H1 (cell line): ENCODE data around the gene DDX31. TPM values are rescaled to one million over a fixed set of nuclear protein-coding genes. Genes with fewer than 3 reads are reported as not detected.
"Not testable (repeated sequence)": the region's sequence is repeated elsewhere in the genome, so short reads cannot be mapped to it uniquely, and the experiment has no call there.

Experiments used
- CTCF ChIA-PET: fragments of 300-600 bp; sonication (Branson Sonifier 250); formaldehyde crosslinking; loops from one replicate; lab custom pipeline; 2021; ENCODE audit not compliant: partially characterized antibody; lab: Charles Lee
- POLR2A ChIA-PET: fragments of 300-600 bp; sonication (Branson Sonifier 250); formaldehyde crosslinking; loops from one replicate; lab custom pipeline; 2021; ENCODE audit warnings: inconsistent platforms; ENCODE audit not compliant: partially characterized antibody; lab: Charles Lee
- DNase-seq, 2 experiments: peaks; one replicate each; pipeline versions ENCODE4 v3.0.0 to v3.0.0-alpha.2; 2010 to 2022; ENCODE audit warnings: low spot score in 2 of 2, low read depth in 1 of 2, mixed read lengths in 1 of 2
- FAIRE-seq: peaks from 2 replicates; lab custom pipeline; 2011; peaks lifted over from hg19 to GRCh38; lab: Jason Lieb, UNC
- H2AFZ ChIP-seq: 2 replicates; pipeline ENCODE4 v1.8.1; 2012; ENCODE audit warnings: low read length, inconsistent platforms
- H2AK5ac ChIP-seq: 2 replicates; pipeline ENCODE4 v1.6.1; 2013; ENCODE audit warnings: low read depth, low read length
- H2BK120ac ChIP-seq: replicated peaks from 2 replicates; pipeline ENCODE3; 2013; ENCODE audit warnings: low read depth, low read length, inconsistent platforms
- H2BK12ac ChIP-seq: 2 replicates; pipeline ENCODE4 v1.6.1; 2013; ENCODE audit warnings: low read depth, low read length
- H2BK15ac ChIP-seq: 2 replicates; pipeline ENCODE4 v1.6.1; 2013; ENCODE audit warnings: low read length
- H2BK20ac ChIP-seq: 2 replicates; pipeline ENCODE4 v1.6.1; 2013; ENCODE audit warnings: low read length
- H2BK5ac ChIP-seq: 2 replicates; pipeline ENCODE4 v1.6.1; 2013; ENCODE audit warnings: low read depth, low read length
- H3K14ac ChIP-seq: 2 replicates; pipeline ENCODE4 v1.6.1; 2013; ENCODE audit warnings: inconsistent platforms; ENCODE audit not compliant: insufficient read length
- H3K18ac ChIP-seq: 2 replicates; pipeline ENCODE4 v1.6.1; 2013; ENCODE audit warnings: low read length; ENCODE audit errors: extremely low read depth
- H3K23ac ChIP-seq: 2 replicates; pipeline ENCODE4 v1.6.1; 2013; ENCODE audit warnings: inconsistent platforms; ENCODE audit not compliant: insufficient read length
- H3K23me2 ChIP-seq: 2 replicates; pipeline ENCODE4 v1.6.1; 2013; ENCODE audit warnings: low read depth, low read length
- H3K27ac ChIP-seq: 2 replicates; pipeline ENCODE4 v1.6.1; 2011; ENCODE audit warnings: low read depth, low read length, inconsistent platforms
- H3K27me3 ChIP-seq, 4 experiments: replicated peaks in 1 of 4; 1 replicate in 1 of 4; 2 replicates in 3 of 4; pipeline versions ENCODE4 v1.6.1 to v1.8.1; 2011 to 2013; ENCODE audit warnings: low read length in 3 of 4, mild to moderate bottlenecking in 3 of 4, inconsistent platforms in 2 of 4, mixed read lengths in 2 of 4, moderate library complexity in 1 of 4; ENCODE audit not compliant: control insufficient read depth in 3 of 4, insufficient read depth in 3 of 4; ENCODE audit errors: extremely low read depth in 1 of 4
- H3K36me3 ChIP-seq, 4 experiments: 2 replicates each; pipeline versions ENCODE4 v1.6.1 to v1.8.1; 2011 to 2013; ENCODE audit warnings: mild to moderate bottlenecking in 4 of 4, low read length in 3 of 4, moderate library complexity in 2 of 4, control low read depth in 1 of 4, inconsistent platforms in 1 of 4; ENCODE audit not compliant: insufficient read depth in 4 of 4, control insufficient read depth in 2 of 4
- H3K4ac ChIP-seq: replicated peaks from 2 replicates; pipeline ENCODE3; 2013; ENCODE audit warnings: low read length, low read depth, mixed read lengths, inconsistent platforms; ENCODE audit not compliant: insufficient read length
- H3K4me1 ChIP-seq, 4 experiments: replicated peaks in 1 of 4; 1 replicate in 1 of 4; 2 replicates in 3 of 4; pipeline versions ENCODE4 v1.6.1 to v1.8.1; 2011 to 2013; ENCODE audit warnings: low read length in 3 of 4, inconsistent platforms in 2 of 4, mixed read lengths in 1 of 4; ENCODE audit not compliant: insufficient read depth in 4 of 4, control insufficient read depth in 3 of 4
- H3K4me2 ChIP-seq, 2 experiments: 2 replicates each; pipeline versions ENCODE4 v1.6.1 to v1.8.1; 2011 to 2013; ENCODE audit warnings: low read depth in 2 of 2, low read length in 2 of 2, control low read depth in 1 of 2, inconsistent platforms in 1 of 2, mild to moderate bottlenecking in 1 of 2; ENCODE audit not compliant: insufficient read depth in 1 of 2
- H3K4me3 ChIP-seq, 4 experiments: fragments of 200-600, 300-600 bp in 1 of 4; sonication (generic), shearing (Covaris generic), sonication (Bioruptor Twin) in 1 of 4; 2 replicates each; pipeline versions ENCODE4 v1.5.1 to v1.8.1; 2011 to 2016; ENCODE audit warnings: low read length in 4 of 4, low read depth in 3 of 4, control low read depth in 2 of 4, inconsistent platforms in 2 of 4, mild to moderate bottlenecking in 2 of 4, mixed read lengths in 1 of 4, moderate library complexity in 1 of 4; ENCODE audit not compliant: insufficient read depth in 2 of 4; ENCODE audit errors: extremely low read depth in 1 of 4
- H3K56ac ChIP-seq: replicated peaks from 2 replicates; pipeline ENCODE3; 2013; ENCODE audit warnings: low read depth, mild to moderate bottlenecking, mixed read lengths, low read length, inconsistent platforms; ENCODE audit not compliant: insufficient read length
- H3K79me1 ChIP-seq: 2 replicates; pipeline ENCODE4 v1.6.1; 2013; ENCODE audit warnings: low read depth, low read length, control low read depth
- H3K79me2 ChIP-seq, 2 experiments: 2 replicates each; pipeline versions ENCODE4 v1.6.1 to v1.8.1; 2012 to 2013; ENCODE audit warnings: low read length in 2 of 2, mild to moderate bottlenecking in 2 of 2, inconsistent platforms in 1 of 2; ENCODE audit not compliant: insufficient read depth in 2 of 2, control insufficient read depth in 1 of 2
- H3K9ac ChIP-seq, 4 experiments: replicated peaks in 1 of 4; 1 replicate in 1 of 4; 2 replicates in 3 of 4; pipeline versions ENCODE4 v1.6.1 to v1.8.1; 2011 to 2013; ENCODE audit warnings: low read depth in 3 of 4, low read length in 3 of 4, control low read depth in 2 of 4, mild to moderate bottlenecking in 2 of 4, moderate library complexity in 2 of 4, inconsistent platforms in 1 of 4; ENCODE audit errors: extremely low read depth in 1 of 4
- H3K9me3 ChIP-seq, 2 experiments: 2 replicates each; pipeline versions ENCODE4 v1.6.1 to v1.8.1; 2012 to 2013; ENCODE audit warnings: mild to moderate bottlenecking in 2 of 2, moderate library complexity in 2 of 2, control low read depth in 1 of 2, inconsistent platforms in 1 of 2, low read depth in 1 of 2, low read length in 1 of 2, mixed read lengths in 1 of 2; ENCODE audit not compliant: insufficient read depth in 2 of 2
- H4K20me1 ChIP-seq, 2 experiments: replicated peaks in 1 of 2; 2 replicates each; pipeline versions ENCODE3 to v1.8.1; 2011 to 2013; ENCODE audit warnings: inconsistent platforms in 2 of 2, low read length in 2 of 2, mild to moderate bottlenecking in 1 of 2; ENCODE audit not compliant: insufficient read depth in 2 of 2, control insufficient read depth in 1 of 2
- H4K5ac ChIP-seq: 2 replicates; pipeline ENCODE4 v1.6.1; 2013; ENCODE audit warnings: low read length, low read depth, mixed read lengths, inconsistent platforms; ENCODE audit not compliant: insufficient read length
- H4K8ac ChIP-seq: 2 replicates; pipeline ENCODE4 v1.8.0; 2013; ENCODE audit warnings: mild to moderate bottlenecking, moderate library complexity, low read length, inconsistent platforms; ENCODE audit not compliant: insufficient read depth; ENCODE audit errors: extremely low read depth
- H4K91ac ChIP-seq: replicated peaks from 2 replicates; pipeline ENCODE3; 2013; ENCODE audit warnings: low read length, mixed read lengths, inconsistent platforms; ENCODE audit not compliant: insufficient read length
- CTCF ChIP-seq, 3 experiments: IDR thresholded peaks; 1 replicate in 2 of 3; 2 replicates in 1 of 3; pipeline versions ENCODE4 v1.5.1 to v1.6.1; 2011; ENCODE audit warnings: low read length in 3 of 3, mild to moderate bottlenecking in 3 of 3, inconsistent platforms in 2 of 3, low read depth in 1 of 3, moderate library complexity in 1 of 3; ENCODE audit not compliant: insufficient read depth in 1 of 3; ENCODE audit errors: control extremely low read depth in 1 of 3
- WGBS, 2 experiments: shearing (Covaris generic) in 1 of 2; methylation state at CpG; one replicate each; pipeline versions ENCODE4 v1.1.6 to v1.1.7; 2013 to 2015; ENCODE audit warnings: low lambda C conversion rate in 2 of 2, mixed read lengths in 2 of 2, inconsistent platforms in 1 of 2, low coverage in 1 of 2, missing lambda C conversion rate in 1 of 2; ENCODE audit not compliant: insufficient replicate concordance in 2 of 2, insufficient coverage in 1 of 2, insufficient read length in 1 of 2; ENCODE audit errors: extremely low coverage in 1 of 2, missing lambda C conversion rate in 1 of 2; 5-methylcytosine and 5-hydroxymethylcytosine counted together
- polyA plus RNA-seq, 7 experiments: library from polyadenylated mRNA; depleted of rRNA in 3 of 7; stranded (reverse) in 5 of 7; unstranded in 2 of 7; fragments of >200 nt in 5 of 7; fragments of 200-250 nt in 2 of 7; gene quantifications; 1 replicate in 5 of 7; 2 replicates in 1 of 7; 4 replicates in 1 of 7; pipeline versions ENCODE4 v1.2.1 to v1.2.3, GENCODE V29; 2011 to 2013; ENCODE audit warnings: missing spikeins in 2 of 7, mixed read lengths in 2 of 7
- total RNA-seq: library from RNA; stranded (reverse); fragmentation: NEBNext Ultra II Directional; extraction: Animal tissue kit (Norgen Biotek cat#: 25700); gene quantifications from 2 replicates; pipeline ENCODE4 v1.2.1, GENCODE V29; 2021

Gene DDX31
- total and polyA plus RNA-seq, 2 of the 8 experiments (the other 6 are each of a cell fraction or from before 2014, with no cell fraction given): 9.5 to 23.7 TPM

- TF ChIP-seq CTCF (IDR thresholded peaks at IDR 0.05; ENCODE audit: control extremely low read depth in 1 of 3, insufficient read depth in 1 of 3, low read depth in 1 of 3, low read length in 3 of 3): no peak
These were observed 97.8 kb downstream of the DDX31 start (continued) for GRCh38 chr9:132571806-132572600.

- not testable (repeated sequence) for H2BK5ac ChIP-seq, H3K27me3 ChIP-seq, DNase-seq, H2AFZ ChIP-seq, H3K4ac ChIP-seq, H3K4me2 ChIP-seq, H4K91ac ChIP-seq, H3K23ac ChIP-seq, H3K4me1 ChIP-seq, H3K23me2 ChIP-seq, H3K79me1 ChIP-seq, H3K9me3 ChIP-seq, H2BK12ac ChIP-seq, H2AK5ac ChIP-seq, H4K20me1 ChIP-seq, H3K79me2 ChIP-seq, H3K27ac ChIP-seq, H3K56ac ChIP-seq, FAIRE-seq, H3K36me3 ChIP-seq, H2BK20ac ChIP-seq, H2BK15ac ChIP-seq, H2BK120ac ChIP-seq, H3K14ac ChIP-seq, H3K4me3 ChIP-seq, H3K9ac ChIP-seq, H3K18ac ChIP-seq, H4K8ac ChIP-seq, H4K5ac ChIP-seq
- POLR2A ChIA-PET: interaction anchor here (0.6 to 0.7 kb wide), 2 partner anchors 19 to 28 kb away, joined by 3 read pairs; no protein-coding TSS in a partner anchor
- WGBS, 2 experiments: 91% methylated on average over 2 of the region's 2 CpGs; no CpG with 5 or more reads in 1 of the 2 experiments
- CTCF ChIA-PET: interaction anchor here (0.6 to 1.5 kb wide), 3 partner anchors 37 to 159 kb away, joined by 3 to 4 read pairs (median 3); partner anchors contain the start of gene CFAP77
These were observed 101.0 kb downstream of the DDX31 start for GRCh38 chr9:132568787-132569186.
